Fibroblast of skin of back (primary cell): Measurements from ENCODE around the gene PLD4.
"Not testable (repeated sequence)": the region's sequence is repeated elsewhere in the genome, so short reads cannot be mapped to it uniquely, and the experiment has no call there.

Source experiments
- DNase-seq: peaks from one replicate; pipeline ENCODE4 v3.0.0-alpha.2; 2013

The PLD4 gene

DNA sequence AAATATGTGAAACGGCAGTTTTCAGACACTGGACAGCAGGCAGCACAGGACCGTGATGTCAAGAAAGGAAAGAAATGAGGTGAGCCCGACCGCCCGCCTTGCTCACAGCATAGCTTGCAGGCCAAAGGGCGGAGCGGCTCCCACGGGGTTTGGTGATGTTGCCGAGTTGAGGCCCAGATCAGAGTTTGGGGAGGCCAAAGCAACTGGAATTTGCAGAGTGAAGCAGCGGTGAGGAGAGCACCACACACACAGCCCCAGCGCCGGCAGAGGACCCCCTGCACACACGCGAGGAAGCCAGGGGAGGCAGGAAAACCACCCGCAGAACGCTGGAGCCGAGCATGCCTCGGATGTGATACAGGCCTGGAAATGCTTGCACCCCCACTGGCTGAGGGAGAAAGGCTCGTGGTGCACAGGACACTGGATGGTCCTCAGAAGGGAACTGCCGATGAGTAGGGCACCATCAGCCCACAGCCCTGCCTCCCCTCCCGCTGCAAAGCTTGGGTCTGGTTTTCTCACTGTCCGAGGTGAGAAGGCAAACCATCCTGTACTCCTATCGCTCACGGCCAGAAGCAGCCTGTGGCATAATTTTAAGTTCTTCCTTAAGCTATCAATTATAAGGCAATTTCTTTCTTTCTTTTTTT, 25.7 kb upstream of the PLD4 start:
- peak; percentile 27 for DNase-seq

DNA sequence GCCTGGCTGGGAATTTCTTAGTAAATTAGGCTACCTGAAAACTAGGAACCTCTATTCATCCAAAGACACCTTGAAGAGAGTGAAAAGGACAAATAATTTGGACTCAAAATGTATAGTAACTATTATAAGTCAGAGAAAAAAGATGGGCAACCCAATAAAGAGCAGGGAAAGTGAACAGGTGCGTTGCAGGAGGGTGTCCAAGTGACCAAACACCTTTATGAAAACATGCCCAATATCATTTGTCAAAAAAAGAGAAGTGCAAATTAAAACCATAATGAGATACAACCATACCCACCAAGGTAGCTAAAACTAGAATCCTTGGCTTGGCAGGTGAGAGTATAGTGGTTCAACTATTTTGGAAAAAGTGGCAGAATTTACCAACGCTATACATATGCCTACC, 24.9 kb upstream of the PLD4 start:
- no peak for DNase-seq

DNA sequence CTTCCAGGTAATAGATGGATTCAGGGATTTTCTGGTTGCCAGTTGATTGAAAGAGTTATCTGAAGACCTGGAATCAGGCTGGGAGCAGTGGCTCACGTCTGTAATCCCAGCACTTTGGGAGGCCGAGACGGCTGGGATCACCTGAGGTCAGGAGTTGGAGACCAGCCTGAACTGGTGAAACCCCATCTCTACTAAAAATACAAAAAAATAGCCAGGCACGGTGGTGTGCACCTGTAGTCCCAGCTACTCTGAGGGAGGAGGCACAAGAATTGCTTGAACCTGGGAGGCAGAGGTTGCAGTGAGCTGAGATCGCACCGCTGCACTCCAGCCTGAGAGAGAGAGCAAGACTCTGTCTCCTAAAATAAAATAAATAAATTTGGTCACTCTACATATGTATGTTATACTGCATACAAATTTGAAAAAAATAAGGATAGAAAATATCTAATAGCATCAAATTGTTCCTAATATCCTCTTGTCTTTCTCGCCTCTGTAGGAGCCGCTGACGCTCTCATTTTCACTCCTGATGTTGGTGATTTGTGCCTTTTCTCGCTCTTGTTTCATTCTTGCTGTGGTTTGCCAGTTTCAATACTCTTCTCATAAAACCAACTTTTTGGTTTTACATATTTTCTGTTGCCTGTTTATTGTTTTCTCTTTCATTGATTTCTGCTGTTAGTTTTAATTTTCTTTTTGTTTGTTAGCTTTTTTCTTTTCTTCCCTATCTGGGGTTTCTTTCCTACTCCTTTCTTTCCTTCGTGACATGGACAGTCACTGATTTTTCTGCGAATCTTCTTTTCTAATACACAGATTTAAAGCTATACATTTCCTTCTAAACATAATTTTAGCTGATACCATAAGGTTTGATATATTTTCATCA, 23.8 kb upstream of the PLD4 start:
- no peak for DNase-seq

GRCh38 chr14:104903990-104904389, 20.7 kb upstream of the PLD4 start:
- DNase-seq = no peak

DNA sequence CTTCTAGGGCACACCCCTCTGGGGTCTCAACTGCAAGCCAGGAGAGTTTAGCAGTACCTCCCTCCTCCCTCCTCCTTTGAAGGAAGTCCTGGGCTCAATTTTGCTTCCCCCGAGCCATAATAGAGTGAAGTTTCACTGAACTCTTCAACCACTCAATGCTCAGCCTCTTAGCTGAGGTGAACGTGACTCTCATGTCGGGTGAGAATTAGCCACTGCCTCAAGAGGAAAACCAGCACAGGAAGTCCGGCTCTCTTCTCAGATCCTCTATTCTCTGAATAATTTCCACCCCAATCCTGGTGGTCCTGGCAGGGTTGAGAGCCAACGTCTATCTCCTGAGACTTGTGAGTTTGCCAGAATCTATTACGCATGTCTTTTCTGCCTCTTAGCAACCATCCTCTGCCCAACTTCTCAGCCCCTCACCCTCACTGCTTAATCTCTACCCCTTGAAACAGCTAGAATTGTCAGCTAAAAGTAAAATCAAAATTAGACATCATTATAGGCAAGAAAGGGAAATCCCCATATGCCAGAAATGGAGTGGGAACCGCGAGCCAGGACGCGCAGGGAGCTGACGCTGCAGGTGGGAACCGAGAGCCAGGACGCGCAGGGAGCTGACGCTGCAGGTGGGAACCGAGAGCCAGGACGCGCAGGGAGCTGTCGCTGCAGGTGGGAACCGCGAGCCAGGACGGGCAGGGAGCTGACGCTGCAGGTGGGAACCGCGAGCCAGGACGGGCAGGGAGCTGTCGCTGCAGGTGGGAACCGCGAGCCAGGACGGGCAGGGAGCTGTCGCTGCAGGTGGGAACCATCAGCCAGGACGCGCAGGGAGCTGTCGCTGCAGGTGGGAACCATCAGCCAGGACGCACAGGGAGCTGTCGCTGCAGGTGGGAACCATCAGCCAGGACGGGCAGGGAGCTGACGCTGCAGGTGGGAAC, 19.8 kb upstream of the PLD4 start:
- DNase-seq = not testable (repeated sequence)

GRCh38 chr14:104905579-104905933, 19.1 kb upstream of the PLD4 start:
- DNase-seq = not testable (repeated sequence)

DNA sequence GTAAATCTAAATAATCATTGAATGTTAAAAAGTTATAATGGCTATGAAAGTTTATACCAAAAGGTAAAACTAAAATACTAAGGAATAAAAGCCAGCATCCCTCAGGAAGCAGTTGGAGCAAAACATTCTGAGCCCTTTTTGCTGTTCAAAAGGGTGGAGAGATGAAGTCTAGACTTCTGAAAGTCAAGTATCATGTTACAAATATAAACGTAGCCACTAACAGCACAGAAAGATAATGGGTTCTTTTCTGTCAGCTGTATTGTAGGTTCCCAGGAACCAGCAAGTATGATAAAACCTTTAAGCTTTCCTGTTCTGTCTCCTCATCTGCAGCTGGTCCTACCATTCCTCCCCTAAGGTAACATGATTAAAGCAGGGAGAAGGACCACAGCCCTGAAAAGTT, 16.4 kb upstream of the PLD4 start:
- DNase-seq = no peak

GRCh38 chr14:104912053-104912452, 12.6 kb upstream of the PLD4 start:
- DNase-seq = no peak

GRCh38 chr14:104913435-104913834, 11.2 kb upstream of the PLD4 start:
- no peak for DNase-seq

DNA sequence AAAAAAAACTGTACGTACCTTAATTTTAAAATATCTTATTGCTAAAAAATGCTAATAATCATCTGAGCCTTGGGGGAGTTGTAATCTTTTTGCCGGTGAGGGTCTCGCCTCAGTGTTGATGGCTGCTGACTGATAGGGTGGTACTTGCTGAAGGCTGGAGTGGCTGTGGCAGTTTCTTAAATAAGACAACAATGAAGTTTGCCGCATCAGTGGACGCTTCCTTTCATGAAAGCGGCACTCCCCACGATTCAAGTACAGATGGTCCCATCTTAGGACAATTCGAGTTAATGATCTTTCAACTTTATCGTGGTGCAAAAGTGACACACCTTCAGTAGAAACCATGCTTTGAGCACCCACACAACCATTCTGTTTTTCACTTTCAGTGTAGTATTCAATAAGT, 7.6 kb upstream of the PLD4 start:
- no peak for DNase-seq

DNA sequence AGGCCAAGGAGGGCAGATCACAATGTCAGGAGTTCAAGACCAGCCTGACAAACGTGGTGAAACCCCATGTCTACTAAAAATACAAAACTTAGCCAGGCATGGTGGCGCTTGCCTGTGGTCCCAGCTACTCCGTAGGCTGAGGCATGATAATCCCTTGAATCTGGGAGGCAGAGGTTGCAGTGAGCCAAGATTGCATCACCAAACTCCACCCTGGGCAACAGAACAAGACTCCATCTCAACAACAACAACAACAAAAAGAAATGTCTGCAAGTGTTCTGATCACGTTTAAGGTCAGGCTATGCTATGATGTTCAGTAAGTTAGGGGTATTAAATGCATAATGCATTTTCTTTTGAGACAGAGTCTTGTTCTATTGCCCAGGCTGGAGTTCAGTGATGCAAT, 6.7 kb upstream of the PLD4 start:
- no peak for DNase-seq

- not testable (repeated sequence) for DNase-seq
Observed at GRCh38 chr14:104919152-104919992, 5.3 kb upstream of the PLD4 start.

DNA sequence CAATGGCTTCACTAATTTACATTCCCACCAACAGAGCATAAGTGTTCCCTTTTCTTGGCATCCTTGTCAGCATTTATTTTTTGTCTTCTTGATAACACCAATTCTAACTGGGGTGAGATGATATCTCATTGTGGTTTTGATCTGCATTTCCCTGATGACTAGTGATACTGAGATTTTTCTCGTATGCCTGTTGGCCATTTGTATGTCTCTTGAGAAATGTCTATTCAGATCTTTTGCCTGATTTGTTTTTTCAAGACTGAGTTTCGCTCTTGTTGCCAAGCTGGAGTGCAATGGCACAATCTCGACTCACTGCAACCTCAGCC, 4.7 kb upstream of the PLD4 start:
- no peak for DNase-seq

GRCh38 chr14:104923640-104924420, 849 bp upstream of the PLD4 start:
- no peak for DNase-seq

- no peak for DNase-seq
Observed at GRCh38 chr14:104925214-104925854, 655 bp downstream of the PLD4 start.

GRCh38 chr14:104925855-104926609, 1.4 kb downstream of the PLD4 start:
- DNase-seq = no peak

DNA sequence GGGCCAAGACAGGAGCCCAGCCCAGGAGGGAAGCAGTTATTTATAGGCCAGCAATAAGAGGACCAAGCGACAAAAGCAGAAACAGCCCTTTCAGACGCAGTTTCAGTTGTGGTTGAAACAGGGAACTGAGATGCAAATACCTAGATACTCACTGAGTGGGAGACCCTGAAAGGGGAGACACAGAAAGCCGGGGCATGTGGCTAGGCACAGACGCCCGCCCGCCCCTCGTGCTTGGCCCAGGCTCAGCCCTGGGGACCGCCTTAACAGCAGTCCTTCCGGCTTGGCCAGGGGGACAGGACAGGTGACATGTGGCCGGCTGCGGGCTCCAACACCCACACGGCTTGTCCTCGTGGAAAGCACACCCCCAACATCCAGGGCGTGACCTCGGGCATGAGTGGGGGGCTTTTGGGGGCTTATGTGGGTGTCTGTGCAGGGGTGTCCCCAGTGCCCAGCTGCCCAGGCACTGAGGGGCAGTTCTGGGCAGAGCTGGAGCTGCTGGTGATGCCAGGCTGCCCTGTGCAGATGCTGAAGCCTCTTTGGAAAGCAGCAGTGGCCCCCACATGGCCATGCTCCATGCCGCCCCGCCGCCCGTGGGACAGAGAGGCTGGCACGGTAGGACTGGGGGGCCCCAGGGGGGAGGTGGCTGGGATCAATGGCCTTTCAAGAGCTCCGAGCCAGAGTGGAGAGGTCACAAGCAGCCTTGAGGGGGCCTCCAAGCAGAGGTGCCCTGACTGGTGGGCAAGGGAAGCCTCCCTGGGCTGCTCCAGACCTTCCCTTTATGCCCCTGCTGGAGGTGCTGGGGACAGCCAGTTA, 2.1 kb downstream of the PLD4 start:
- DNase-seq = no peak

DNA sequence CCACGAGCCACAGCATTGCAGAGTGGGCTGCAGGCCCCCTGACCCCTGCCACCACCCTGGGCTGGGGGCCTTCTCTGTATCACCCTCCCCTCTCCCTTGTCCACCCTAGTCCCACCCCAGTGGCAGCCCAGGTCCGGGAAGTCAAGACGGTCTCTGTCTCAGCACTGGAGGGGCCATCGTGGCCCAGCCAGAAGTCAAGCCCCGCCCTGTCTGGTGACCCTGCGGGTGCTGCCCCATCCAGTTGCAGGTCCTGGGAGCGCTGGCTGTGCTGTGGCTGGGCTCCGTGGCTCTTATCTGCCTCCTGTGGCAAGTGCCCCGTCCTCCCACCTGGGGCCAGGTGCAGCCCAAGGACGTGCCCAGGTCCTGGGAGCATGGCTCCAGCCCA, 2.7 kb downstream of the PLD4 start:
- no peak for DNase-seq

DNA sequence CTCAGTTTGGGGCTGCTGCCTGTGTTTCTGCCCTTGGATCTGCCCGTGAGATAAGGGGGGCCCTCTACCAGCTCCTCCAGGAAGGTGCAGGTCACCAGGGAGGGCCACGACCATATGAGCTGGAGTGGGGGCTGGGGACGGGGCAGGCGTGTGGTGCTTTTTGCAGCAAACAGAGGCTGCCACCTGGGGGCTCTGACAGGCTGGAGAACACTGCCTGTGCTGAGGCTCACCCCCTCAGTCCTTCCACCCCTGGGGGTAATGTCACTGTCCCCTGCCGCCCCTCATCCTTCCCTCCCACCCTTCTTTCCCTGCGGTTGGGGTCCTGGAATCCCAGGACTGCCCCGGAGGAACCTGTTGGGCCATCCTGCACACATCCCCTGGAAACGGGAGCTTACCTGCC, 3.2 kb downstream of the PLD4 start:
- no peak for DNase-seq
